ENCODE data around the gene ATP1B1. TPM values are rescaled to one million over a fixed set of nuclear protein-coding genes. Genes with fewer than 3 reads are reported as not detected.

Gene ATP1B1
- total RNA-seq, result 107 TPM

- peak; percentile 94 for DNase-seq
These were observed at the start of gene ATP1B1 for GRCh38 chr1:169106095-169106920. ATP1B1 (plus strand) TSS chr1:169106690; CDS start chr1:169106830, 140 bp downstream.

- DNase-seq, result no peak
These were observed 47.1 kb upstream of the ATP1B1 start for GRCh38 chr1:169059421-169059820.

GRCh38 chr1:169060043-169060722, 46.3 kb upstream of the ATP1B1 start:
- DNase-seq, result peak; percentile 51

GRCh38 chr1:169060919-169061639, 45.4 kb upstream of the ATP1B1 start:
- DNase-seq, result peak; percentile 82

- DNase-seq, result no peak
These were observed 44.3 kb upstream of the ATP1B1 start for GRCh38 chr1:169062152-169062551.

GRCh38 chr1:169064103-169064502, 42.4 kb upstream of the ATP1B1 start:
- no peak for DNase-seq

GRCh38 chr1:169070547-169070946, 35.9 kb upstream of the ATP1B1 start:
- peak; percentile 40 for DNase-seq

GRCh38 chr1:169070958-169071357, 35.5 kb upstream of the ATP1B1 start:
- no peak for DNase-seq

GRCh38 chr1:169072945-169073725, 33.4 kb upstream of the ATP1B1 start:
- DNase-seq, result no peak

GRCh38 chr1:169078163-169078883, 28.2 kb upstream of the ATP1B1 start:
- DNase-seq, result no peak

- no peak for DNase-seq
These were observed 24.9 kb upstream of the ATP1B1 start for GRCh38 chr1:169081503-169082123.

GRCh38 chr1:169085911-169086310, 20.6 kb upstream of the ATP1B1 start:
- DNase-seq, result no peak

- DNase-seq, result peak; percentile 56
These were observed 19.7 kb upstream of the ATP1B1 start for GRCh38 chr1:169086603-169087455.

GRCh38 chr1:169087876-169088275, 18.6 kb upstream of the ATP1B1 start:
- no peak for DNase-seq

GRCh38 chr1:169089776-169090175, 16.7 kb upstream of the ATP1B1 start:
- DNase-seq, result no peak

GRCh38 chr1:169090308-169090899, 16.1 kb upstream of the ATP1B1 start:
- DNase-seq, result no peak

GRCh38 chr1:169090900-169091311, 15.6 kb upstream of the ATP1B1 start:
- DNase-seq, result no peak

GRCh38 chr1:169091480-169091941, 15.0 kb upstream of the ATP1B1 start:
- DNase-seq, result no peak

GRCh38 chr1:169092399-169092798, 14.1 kb upstream of the ATP1B1 start:
- no peak for DNase-seq

All from tongue (tissue), 2 donors.